ENCODE measurements around the gene C9orf78.

Gene C9orf78

DNA sequence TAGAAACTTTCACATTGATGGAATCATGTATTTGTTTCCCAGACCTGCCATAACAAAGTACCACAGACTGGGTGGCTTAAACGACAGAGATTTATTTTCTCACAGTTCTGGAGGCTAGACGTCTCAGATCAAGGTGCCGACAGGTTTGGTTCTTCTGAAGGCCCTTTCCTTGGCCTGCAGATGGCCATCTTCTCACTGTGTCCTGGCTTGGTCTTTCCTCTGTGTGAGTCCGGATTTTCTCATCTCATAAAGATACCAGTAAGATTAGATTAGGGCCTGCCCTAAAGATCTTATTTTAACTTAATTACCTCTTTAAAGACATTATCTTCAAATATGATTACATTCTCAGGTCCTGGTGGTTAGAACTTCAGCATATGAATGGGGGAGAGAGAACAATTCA, 6.0 kb upstream of the C9orf78 start:
- DNase-seq (ENCODE audit: low read depth): no peak

DNA sequence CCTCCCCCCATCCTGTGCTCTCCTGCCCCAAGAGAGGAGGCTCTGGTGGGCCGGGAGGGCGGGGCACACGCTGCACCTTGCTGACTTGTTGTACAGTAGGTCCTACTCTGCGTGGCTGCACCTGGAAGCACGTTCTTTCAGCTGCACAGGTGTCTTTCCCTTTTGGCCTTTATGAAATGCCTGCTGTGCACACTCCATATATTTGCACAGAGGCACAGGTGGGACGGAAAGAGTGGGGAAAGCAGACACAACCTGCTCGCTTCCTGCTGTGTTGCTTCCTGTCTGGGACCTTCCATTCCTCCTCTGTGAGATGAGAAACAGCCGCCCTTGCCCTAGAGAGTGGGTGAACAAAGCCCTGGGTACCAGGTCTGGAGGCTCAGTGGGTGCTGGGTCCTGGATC, 5.0 kb upstream of the C9orf78 start:
- no peak for DNase-seq (ENCODE audit: low read depth)

DNA sequence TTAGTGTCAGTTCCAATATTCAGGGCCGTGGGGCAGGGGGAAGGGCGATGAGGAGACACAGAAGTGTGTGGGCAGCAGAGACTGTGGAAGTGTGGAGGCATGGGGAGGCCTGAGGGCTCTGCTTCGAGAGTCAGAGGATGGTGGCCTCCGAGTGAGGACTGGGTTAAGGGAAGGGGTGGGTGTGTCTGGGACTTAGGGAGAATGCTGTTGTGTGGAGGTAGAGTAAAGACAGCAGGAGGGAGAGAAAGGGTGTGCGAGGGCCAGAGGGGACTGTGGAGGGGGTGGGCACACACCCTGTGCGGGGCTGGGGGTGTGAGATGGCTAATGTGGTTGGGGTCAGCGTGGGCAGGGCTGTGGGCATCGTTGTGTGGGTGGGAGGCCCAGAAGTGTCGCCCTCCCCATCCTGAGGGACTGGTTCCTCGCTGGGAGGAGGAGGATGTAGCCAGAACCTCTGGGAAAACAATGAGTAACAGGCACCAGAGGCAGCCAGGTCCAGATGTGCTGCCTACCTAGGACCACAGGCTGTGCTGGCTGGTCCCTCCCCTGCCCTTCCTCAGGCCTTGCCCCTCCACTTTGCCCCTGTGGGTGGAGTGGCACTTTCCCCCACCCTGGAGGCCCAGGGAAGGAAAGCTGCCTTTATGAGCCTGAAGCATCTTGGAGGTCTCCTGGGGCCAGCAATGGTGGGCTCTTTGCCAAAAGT, 4.4 kb upstream of the C9orf78 start:
- DNase-seq (ENCODE audit: low read depth): no peak

DNA sequence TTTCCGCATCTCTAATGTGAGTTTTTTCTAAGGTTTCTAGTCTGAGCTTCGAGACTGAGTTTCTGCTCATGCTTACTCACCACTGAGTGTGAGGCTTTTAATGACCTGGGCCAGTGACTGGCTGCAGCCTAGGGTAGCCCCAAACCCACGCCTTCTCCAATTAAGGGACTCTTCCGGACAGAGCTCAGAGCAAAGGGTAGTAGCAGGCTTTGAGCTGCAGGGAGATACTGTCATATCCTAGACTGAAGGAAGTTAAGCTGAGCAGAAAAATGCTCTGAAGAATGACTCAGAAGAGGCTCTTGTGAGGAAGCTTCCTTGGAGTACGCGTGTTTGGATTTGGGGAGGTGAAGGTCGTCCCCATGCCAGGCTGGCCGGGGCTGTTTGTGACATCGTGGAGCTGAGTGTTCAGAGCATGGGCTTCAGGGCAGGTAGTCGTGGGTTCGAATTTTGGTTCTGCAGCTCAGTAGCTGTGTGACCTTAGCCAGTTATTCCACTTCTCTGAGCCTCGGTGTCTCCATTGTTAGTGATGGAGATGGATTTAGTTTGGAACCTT, 3.7 kb upstream of the C9orf78 start:
- DNase-seq (ENCODE audit: low read depth): peak; percentile 57

GRCh38 chr9:129836311-129837007, 1.4 kb upstream of the C9orf78 start:
- no peak for DNase-seq (ENCODE audit: low read depth)

GRCh38 chr9:129835860-129836223, 767 bp upstream of the C9orf78 start:
- DNase-seq (ENCODE audit: low read depth): no peak

DNA sequence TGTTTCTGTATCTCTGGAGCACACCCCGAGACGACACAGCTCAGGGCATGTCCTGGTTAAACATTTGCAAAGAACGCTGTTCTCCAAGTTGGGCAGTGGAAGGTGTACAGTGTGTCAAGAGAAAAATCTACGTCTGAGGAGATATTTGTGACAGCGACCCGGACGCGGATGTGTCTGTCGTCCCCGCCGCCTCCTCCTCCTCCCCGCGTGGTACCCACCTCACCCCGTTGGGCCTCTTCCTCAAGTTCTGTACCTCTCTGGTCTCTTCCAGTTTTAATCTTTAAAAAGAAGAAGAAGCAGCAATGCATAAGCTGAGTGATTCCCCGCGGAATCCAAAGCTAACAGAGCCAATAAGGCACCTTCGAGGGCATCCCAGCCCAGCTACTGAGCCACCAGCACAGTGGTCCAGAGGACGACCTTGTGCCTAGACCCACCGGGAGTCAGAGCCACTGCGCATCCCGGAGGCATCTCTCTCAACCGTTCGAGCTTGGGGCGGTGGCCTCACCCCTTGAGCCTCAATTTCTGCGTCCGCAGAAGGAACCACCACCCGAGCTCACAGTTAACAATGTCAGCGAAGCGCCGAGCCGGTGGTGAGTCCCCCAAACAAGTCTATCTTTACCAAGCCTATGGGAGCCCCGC, 467 bp downstream of the C9orf78 start:
- DNase-seq (ENCODE audit: low read depth): no peak

- DNase-seq (ENCODE audit: low read depth): no peak
These were observed 2.1 kb downstream of the C9orf78 start for GRCh38 chr9:129832982-129833381.

- no peak for DNase-seq (ENCODE audit: low read depth)
These were observed 6.1 kb downstream of the C9orf78 start for GRCh38 chr9:129828969-129829368.

GRCh38 chr9:129828051-129828450, 7.0 kb downstream of the C9orf78 start:
- DNase-seq (ENCODE audit: low read depth): no peak

- no peak for DNase-seq (ENCODE audit: low read depth)
These were observed 8.3 kb downstream of the C9orf78 start for GRCh38 chr9:129826759-129827158.

DNA sequence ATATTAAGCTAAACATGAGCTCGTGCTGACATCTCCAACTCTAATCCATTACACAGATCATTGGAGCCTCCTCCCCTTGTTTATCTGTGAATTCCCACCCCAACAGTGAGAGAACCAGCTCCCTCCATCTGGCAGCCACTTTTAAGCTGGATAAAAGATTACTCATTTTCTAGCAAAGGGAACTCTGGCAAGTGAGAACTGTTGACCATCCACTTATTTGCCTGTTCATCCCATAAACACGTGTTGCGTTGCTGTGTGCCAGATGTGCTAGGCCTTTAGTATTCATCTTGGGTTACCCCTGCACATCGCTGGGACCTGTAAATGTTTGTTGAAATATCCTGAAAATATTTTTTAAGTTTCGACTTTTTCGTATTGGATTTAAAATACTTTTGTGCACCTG, 8.7 kb downstream of the C9orf78 start:
- no peak for DNase-seq (ENCODE audit: low read depth)

DNA sequence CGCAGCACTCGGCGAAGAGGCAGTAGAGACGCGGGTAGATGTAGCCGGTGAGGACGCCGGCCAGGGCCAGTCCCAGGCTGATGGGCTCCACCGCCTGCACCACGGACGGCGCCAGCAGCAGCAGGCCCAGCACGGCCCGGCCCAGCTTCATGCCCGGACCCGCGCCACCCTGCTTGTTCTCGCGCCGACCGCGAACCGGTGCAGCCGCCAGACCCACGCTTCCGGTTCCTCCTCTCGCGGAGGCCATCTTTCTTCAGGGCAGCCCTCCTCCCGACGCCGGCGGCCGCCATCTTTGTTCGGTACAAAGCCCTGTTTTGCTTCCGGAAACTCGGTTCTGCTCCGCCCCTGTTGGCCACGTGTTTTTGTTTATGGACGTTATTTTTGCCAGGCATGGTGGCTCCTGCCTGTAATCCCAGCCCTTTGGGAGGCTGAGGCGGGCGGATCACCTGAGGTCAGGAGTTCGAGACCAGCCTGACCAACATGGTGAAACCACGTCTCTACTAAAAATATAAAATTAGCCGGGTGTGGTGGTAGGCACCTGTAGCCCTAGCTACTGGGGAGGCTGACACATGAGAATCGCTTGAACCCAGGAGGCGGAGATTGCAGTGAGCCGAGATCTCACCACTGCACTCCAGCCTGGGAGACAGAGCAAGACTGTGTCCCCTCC, 11.0 kb downstream of the C9orf78 start, which contains the start of gene TOR1A:
TOR1A (minus strand) TSS at position 202 of the 667 bp plus-strand sequence; CDS start at position 151, 51 bp downstream.
- DNase-seq (ENCODE audit: low read depth): peak; percentile 72

- DNase-seq (ENCODE audit: low read depth): no peak
These were observed 11.5 kb downstream of the C9orf78 start for GRCh38 chr9:129823542-129823934.

DNA sequence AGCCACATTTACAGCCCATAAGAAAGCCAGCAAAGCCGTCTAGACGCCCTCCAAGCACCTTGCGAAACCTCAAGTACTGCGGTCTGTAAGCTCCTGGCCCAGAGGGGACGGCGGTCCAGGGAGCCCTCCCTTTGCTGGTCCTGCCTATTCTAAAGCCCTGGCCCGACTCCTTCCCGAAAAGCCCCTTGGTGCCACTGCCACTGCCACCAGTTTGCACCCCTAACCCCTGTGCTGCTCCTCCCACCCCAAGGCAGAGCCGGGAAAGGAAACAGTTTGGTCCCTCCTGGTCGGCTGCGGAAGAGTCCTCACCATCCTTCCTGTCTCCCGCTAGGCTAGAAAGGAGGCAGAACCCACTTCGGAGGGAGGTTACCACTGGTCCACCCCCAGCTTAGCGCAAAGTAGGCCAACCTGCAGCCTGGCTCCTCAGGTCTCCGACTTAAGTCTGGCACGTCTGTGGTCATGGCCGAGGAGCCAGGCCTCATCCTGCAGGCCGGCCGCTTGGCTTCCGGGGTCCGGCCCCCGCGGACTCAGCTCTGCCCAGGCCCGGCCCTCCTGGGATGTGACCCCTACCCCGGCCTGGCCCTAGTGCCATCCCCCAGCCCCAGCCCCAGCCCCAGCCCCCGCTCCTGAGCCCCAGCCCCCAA, 12.1 kb downstream of the C9orf78 start:
- DNase-seq (ENCODE audit: low read depth): no peak

DNA sequence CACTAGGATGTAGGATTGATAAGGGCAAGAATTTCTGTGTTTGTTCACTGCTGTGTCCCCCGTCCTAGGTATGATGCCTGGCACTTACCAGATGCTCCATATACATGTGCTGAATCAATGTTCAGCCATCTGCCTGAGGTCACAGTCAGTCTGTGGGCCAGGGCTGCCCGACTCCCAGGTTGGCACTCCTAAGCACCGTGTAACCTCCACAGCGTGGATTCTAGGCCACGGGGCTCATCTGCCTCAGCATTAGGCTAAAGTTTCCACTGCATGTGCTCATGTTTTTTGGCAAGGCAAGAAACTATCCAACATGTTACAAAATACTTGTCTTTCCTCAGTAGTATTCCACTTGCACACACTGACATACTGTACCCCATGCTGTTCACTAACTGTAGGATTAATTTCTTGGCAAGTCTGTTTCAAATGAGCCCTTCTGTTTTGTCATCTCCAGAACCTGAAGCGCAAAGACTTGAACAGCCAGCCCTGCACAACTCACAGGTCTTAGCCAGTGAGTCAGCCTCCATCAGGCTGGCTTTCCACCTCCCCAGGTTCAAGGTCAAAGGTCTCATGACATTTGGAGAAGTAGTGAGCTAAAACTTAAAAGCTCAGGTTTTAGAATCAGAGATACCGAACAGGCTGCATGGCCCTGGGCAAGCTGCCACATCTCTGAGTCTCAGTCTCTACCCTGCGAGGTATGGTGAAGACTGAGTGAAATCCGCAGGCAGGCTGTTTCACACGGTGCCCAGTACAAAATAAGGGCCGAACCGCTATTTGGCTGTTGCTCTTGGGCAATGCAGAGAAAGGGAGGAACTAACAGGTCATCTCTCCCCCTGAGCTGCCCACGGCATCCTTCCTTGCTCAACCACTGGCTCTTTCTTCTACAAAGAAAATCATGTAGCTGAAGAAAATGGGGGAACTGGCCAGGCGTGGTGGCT, 18.3 kb downstream of the C9orf78 start:
- no peak for DNase-seq (ENCODE audit: low read depth)

DNA sequence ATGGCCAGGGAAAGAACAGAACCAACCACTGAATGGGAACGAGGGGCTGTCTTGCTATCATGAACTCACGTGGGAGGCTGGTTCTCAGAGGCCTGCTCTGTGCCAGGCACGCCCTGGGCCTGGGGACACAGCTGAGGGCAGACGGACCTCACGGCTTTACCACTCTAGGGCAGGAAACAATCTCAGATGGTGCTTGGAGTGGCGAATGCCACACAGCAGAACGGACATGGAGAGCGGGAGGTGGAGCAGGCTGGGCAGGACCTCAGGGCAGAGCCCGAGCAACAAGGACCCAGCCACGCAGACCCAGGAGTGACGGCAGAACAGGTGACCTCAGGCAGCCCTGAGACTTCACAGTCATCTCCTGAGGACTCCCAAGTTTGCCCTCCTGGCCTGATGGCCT, 19.8 kb downstream of the C9orf78 start:
- DNase-seq (ENCODE audit: low read depth): no peak

GRCh38 chr9:129814432-129815223, 20.4 kb downstream of the C9orf78 start:
- DNase-seq (ENCODE audit: low read depth): no peak

- no peak for DNase-seq (ENCODE audit: low read depth)
These were observed 21.4 kb downstream of the C9orf78 start for GRCh38 chr9:129813661-129814060.

DNA sequence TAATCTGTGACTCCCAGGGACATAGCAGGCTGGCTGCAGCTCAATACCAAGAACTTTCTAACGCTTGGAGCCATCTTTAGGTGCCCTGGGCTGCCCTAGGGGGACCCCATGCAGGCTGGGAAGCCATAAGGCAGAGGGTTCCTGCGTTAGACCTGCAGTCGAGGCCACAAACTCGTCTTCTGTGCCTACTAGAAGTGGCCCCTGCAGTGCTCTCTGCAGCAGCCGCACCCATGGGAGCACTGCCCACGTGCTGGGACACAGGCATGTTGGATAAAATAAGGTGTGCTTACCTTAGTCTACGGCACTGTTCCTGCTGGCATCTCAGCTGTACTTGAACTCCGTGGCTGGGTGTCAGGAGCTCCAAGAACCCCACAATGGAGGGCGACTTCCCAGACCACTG, 22.7 kb downstream of the C9orf78 start:
- DNase-seq (ENCODE audit: low read depth): no peak

All from HS-5 (cell line).